ENCODE results near the gene OAS3.

- no peak for TF ChIP-seq EGR1 (IDR thresholded peaks at IDR 0.05; ENCODE audit: low read depth in 2 of 2)
- no peak for TF ChIP-seq RAD21 (IDR thresholded peaks at IDR 0.05)
- no peak for TF ChIP-seq MAX (IDR thresholded peaks at IDR 0.05)
- no peak for TF ChIP-seq CTCF (IDR thresholded peaks at IDR 0.05; ENCODE audit: low read depth, low read length, missing input control)
- TF ChIP-seq NR2F2 (IDR thresholded peaks at IDR 0.05) = no peak
- no peak for TF ChIP-seq REST (IDR thresholded peaks at IDR 0.05)
- TF ChIP-seq TAF1 (conservative IDR thresholded peaks at IDR 0.05) = no peak
- TF ChIP-seq SP1 (IDR thresholded peaks at IDR 0.05) = no peak
Measured at GRCh38 chr12:112979041-112979680, 40.9 kb downstream of the OAS3 start.
